Activated effector memory CD4-positive, alpha-beta T cell treated with Interleukin-2 at 50 U/mL for 16 hours (primary cell): ENCODE results near the gene CALML4.
"Not testable (repeated sequence)": the region's sequence is repeated elsewhere in the genome, so short reads cannot be mapped to it uniquely, and the experiment has no call there.

Experiments
- DNase-seq: peaks from one replicate; pipeline ENCODE4 v3.0.0-alpha.2; 2020

Gene CALML4

DNA sequence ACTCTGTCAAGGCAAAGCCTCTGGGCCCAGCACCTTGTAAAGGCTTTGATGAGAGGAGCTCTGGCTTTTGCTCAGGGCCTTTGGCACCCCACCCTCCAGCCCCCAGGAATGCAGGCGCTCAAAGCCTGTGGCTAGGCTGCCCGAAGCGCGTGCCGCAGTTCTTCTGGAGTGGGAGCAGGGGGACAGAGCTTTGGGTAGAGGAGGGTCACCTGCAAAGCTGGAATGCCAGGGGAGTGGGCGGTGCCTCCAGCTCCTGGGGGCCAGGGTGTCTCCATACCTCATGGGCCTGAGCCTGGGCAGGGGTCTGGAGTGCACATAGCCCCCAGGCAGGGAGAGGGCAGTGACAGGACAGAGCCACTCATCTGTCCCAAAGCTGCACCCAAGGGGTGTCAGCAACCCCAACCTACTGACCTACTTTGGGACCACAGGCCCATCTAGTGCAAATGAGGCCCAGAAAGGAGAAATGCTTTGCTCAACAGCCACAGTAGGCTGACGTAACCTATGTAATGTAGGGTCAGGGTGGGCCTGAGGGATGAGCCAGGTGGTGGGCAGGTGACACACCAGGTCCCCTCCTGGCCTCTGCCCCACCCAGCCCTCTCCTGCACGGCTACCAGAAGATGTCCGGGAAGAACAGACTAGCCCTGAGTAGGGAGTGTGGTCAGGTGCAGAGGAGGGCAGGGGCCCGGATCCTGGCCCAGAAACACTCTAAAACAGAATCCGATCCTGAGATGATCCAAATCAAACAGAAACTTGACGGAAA, 2.2 kb upstream of the CALML4 start:
- no peak for DNase-seq

DNA sequence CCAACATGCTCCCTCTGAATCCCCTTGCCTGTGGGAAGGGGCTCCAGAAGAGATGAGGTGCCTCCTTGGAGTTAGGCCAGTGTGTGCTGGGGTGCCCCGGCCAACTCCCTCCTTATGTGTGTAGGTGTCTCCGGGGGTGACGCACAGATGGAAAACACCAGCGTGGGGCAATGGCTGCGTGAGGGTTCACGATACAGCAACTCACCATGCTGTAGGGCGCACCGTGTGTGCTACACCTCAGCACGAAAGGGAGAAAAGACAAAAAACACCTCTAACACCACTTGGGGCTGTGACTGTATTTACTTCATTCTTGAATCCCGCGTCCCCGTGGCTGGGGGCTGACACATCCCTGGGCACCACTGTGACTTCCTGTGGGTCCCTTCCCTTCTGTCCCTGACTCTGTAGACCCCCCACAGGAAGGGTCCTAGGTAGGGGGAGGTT, 1.6 kb upstream of the CALML4 start:
- DNase-seq: no peak

DNA sequence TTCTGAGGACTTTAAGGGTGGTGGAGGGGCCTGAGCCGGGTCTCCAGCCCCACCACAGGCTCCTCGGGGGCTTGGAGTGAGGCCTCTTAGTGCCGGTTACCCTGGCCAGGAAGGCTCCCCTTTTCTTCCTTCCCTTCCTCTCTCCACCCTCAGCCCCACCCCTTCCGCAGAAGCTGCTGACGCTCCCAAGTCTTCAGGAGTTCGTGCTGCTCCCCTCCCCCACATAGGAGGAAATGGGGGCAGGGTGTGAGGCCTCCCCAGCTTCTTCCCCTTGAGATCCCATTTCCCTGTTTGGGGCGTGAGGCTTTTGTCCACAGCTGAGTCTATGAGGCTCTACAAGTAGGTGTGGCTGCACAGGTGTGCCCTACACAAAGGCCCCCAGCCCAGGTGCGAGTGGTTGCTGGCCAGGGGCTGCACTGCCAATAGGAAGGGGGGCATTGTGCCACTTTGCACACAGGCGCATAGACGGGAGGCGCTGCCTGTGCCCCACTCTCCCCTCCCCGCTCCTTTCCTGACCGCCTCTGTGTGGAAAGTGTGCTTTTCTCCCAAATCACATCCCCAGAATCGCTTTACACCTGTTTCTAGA, 915 bp upstream of the CALML4 start:
- no peak for DNase-seq

DNA sequence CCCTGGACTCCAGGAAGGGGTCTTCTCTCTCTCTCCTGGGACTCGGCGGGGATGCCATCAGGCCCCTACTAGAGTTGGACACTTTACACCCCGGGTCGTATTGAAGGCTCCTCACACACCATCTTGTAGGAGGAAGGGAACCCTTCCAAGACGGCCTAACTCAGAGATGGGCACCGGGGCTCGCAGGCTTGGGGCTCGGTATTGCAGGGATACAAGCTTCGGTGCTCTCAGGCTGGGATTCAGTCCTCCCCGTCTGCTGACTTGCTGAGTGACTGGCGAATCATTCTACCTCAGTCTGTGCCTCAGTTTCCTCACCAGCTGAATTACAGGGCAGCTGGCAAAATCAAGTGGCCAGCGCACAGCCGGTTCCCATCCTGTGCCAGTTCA, 419 bp upstream of the CALML4 start:
- no peak for DNase-seq

DNA sequence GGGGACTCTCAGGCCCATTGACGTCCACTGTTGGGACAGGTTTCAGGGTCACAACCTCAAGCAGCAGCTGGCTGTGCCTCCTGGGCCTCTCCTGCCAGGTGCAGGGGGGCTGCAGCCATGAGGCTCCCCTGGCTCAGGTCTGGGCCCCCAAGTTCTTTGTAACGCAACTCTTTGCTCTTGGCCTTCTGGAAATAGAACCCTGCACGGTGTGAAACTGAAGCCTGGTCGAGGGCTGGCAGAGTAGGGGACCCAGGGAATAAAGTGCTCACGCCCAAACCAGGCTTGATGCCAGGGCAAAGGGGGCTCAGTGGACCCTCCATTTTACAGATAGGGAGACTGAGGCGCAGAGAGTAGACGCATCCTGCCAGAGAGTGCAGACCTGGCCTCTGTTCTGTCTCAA, 771 bp downstream of the CALML4 start:
- no peak for DNase-seq

DNA sequence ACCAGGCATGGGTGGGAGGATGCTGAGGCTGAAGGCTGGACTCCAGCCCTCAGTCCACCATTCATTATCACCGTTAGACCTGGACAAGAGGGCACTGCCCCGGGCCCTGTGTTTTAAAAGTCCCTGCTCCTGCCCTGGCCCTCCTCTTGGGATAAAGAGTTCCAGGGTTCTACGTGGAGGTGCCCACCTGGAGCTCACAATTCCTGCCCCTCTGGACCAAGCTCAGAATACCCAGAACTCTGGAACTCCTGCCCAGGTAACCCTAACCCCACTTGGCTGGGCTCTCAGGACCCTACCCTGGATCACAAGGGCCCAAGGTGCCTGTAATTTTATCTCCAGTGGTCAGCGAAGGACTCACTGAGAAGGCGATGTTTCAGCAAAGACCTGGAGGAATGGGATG, 1.2 kb downstream of the CALML4 start:
- no peak for DNase-seq

DNA sequence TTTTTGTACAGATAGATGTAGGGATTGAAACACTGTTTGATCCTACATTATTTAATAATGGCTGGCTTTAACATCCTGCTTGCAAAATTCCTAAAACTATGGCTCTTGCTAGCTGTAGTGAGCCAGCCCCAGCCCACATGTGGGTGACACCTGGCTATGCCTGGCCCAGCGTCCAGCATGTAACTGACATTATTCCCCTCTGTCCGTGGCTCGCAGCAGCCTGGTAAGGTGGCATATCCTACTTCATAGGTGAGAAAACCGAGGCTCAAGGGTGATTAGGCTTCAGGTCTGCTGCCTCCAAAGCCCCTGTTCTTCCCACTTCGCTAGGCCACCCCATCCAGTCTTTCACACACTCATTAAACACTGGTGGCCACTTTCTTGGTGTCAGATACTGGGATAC, 1.6 kb downstream of the CALML4 start:
- DNase-seq: no peak

DNA sequence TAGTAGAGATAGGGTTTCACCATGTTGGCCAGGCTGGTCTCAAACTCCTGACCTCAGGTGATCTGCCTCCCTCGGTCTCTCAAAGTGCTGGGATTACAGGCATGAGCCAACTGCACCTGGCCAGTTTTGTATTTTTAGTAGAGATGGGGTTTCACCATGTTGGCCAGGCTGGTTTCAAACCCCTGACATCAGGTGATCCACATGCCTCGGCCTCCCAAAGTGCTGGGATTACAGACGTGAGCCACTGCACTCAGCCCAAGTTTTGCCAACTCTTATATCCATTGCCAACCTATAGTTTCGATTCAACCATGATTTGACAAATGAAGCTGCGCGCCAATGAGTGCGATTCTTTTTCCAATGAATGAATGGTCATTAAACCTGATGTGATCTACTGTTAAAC, 2.1 kb downstream of the CALML4 start:
- not testable (repeated sequence) for DNase-seq

DNA sequence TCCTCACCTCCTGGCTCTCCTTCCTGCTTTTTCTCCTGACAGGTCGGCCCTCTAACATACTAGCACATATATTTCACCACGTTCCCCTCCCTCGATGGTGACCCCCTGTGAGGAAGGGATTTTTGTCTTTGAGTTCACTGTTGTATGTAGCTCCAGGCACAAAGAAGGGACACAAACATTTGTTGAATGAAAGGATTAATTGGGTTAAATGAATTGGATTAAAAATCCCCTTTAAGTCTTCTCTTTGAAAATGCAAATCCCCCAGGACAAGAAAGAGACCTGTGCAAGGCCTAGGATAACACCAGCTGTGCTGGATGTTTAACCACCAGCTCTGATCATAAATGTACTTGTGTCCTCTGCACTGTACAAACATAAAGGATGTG, 3.3 kb downstream of the CALML4 start:
- no peak for DNase-seq

DNA sequence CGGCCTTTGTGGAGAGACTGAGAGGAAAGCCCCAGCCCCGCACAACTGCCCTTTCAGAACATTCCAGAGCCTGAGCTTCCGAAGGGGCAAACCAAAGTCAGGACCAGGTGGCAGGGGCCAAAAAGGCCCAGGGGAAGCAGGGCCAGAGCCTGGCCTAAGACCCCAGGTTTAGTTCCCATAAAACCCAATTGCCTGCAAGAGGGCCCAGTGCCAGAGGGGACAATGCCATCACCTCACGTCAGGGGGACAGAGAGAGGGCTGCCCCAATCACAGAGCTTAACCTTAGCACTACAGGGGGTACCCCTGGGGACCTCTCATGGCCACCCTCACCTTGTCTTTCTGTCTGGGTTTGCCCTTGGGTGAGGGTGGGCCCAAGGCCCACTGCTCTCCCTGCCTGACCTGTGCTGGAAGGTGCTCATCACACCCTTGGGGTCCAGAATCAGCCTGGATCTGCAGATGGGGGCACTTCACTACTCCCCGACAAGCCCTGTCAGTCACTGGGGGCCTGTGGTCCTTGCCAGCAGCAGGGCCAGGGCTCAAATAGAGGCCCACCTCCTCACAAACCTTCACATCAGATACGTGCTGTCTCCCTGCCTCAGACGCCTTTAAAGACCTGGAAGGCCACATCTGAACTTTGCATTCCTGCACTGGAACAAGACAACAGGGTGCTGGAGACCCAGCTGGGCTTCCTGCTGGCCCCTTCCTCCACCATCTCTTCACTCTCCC, 3.8 kb downstream of the CALML4 start:
- no peak for DNase-seq

DNA sequence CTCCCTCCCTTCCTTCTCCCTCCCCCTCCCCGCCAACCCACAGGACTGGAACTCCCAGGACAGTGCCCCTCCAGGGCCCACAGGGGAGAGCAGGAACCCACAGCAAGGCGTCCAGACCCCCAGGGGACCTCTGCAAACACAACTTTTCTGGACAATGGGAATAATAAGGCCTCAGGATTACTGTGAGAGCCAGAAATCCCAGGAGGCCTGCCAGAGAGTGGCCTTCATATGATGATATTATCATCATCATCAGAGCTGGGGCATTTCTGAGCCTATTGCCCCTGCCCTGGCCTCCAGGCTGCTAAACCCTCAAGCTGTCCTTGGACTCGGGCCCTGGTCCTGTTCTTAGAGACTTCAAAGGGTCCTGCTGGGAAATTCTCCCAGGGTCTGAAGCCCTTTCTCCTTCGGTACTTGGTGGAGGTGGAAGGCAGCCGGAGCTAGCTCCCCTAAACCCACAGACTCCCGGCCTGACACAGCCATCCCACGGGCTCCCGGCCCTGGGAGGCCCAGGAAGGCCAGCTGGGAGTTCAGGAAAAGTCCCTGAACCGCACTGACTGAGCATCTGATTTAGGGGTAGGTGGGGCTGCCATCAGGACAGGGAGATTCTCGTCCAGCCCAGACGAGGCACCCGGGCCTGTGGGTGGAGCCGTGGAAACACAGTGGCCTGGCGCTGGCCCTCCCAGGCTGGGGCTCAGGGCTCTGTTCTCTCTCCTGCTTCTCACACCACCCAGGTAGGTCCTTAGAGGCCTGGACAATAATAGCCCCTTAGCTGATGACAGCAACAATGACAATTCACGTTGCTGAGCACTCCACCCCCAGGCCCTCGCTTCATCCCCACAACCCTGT, 4.9 kb downstream of the CALML4 start:
- no peak for DNase-seq

DNA sequence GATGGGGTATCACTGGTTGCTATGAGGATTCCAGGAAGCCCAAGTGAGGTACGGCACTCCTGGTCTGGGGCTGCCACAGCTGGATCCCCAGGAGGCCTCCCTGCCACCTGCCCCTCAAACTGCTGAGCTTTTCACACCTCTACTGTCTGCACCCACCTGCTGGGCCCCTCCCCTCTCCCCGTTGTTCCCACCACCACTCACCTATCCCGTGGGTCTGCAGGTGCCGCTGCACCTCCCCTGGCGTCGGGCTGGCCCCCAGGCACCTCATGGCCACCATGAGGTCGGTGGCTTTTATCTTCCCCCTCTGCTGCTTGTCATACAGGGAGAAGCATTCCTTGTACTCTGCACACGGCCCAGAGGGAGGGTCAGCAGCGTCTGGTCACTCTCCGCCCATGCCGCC, 5.8 kb downstream of the CALML4 start:
- DNase-seq: no peak

DNA sequence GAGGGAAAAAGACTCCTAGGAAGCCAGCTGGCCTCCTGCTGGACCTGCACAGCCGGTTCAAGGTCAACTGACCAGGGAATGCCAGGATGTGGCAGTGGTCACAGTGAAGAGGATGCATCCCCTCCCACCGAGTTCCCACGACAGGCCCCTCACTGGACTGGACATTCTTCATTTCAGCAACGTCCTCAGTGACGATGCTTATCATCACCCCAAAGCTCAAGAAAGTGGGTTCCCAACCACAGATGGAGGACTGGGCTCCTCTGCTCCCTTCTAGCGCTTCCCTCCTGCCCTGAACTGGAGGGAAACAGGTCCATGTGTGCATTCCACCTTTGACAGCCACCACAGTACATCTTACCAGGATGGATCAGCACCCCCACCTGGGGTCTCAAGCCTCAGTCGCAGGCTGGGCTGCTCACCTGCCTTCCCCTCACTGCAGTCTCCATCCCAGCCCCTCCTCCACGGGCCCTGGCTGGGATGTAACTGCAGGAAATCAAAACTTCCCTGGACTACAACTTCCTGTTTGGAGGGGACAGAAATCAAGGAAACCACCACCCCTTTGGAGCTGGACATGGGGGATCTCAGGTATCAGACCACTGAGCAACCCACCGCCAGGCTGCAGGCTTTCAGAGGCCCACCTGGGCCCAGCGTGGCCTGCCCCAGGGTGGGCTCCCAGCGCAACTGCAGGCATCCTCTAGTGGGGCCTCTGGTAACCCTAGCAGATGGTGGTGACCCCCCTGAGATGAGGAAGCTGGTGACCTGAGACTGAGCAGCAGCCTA, 7.3 kb downstream of the CALML4 start:
- no peak for DNase-seq

DNA sequence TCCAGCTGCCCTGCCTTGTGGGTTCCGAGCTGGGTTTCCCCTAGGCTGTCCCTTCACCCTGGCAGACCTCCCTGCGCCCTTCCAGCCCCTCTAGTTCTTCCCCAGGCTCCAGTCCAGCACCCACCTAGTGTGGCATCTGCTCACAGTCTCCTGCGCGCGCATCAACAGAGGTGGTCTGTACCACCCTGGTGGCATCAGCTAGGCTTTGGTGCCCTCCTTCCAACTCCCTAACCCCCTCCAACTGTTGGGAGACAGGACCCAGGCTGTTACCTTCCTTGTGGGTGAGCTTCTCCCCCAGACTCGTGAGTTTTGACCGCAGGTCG, 8.0 kb downstream of the CALML4 start:
- DNase-seq: no peak

DNA sequence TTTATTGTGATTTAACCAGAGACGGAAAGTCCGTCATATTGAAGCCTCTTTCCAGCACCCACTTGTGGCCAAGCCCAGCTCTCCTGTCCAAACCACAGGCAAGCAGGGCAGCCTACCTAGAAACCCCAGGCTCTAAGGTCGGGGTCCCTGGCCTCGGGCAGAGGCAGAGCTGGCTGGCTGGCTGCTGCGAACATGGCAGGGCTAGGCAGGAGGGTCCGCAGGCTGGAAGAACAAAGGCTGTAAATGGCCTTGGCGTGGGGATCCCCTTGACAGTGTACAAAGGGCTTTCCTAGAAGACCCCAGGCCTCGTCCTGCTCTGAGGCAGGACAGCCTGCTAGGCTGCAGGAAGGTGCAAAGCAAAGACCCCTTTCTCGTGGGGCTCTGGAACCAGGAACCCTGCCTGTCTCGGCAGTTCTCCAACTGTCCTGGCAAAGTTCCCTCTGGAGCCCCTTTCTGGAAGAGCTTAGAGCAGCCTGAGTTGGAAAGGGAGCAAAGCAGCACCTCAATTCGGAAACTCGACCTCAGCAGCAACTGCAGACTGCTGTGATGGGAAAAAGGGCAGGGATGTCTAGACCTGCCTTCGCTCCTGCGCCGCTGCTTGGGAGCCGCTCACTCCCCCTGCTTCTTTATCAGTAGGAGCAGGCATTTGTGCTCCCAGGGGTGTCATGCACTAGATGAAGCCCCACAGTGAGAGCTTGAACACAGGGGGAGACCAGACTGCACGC, 8.5 kb downstream of the CALML4 start:
- no peak for DNase-seq

DNA sequence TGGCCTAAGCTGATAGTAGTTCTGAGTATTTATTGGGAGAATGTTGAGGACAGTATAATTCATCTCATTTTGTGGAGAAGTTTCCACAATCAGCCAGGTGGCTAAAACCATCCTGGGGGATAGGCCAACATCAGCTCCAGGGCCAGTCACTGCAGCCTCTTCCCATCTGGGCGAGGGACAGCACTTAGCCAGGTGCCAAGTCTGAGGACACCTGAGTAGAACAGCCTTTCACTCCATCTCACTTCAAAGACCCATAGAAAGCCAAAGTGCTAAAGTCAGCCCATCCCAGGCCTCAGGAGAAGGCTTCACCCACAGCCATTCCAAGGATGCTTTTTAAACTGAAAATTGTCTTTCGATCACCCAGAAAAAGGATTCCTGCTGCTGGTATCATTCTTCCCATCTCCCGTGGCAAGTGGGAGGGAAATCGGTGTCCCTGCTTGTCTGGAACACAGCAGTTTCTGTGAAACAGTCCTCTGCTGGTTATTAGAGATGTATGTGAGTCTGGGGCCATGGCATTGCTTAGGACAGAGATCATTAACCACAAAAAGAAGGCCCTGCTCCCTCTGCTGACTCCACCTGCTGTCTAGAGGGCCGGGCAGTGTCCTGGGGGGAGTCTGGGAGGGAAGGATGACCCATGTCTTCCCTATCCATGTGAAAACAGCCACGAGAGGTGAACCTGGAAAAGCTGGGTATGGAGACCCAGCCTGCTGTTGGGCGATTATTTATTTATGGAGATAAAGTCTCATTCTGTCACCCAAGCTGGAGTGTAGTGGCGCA, 9.6 kb downstream of the CALML4 start:
- DNase-seq: no peak

DNA sequence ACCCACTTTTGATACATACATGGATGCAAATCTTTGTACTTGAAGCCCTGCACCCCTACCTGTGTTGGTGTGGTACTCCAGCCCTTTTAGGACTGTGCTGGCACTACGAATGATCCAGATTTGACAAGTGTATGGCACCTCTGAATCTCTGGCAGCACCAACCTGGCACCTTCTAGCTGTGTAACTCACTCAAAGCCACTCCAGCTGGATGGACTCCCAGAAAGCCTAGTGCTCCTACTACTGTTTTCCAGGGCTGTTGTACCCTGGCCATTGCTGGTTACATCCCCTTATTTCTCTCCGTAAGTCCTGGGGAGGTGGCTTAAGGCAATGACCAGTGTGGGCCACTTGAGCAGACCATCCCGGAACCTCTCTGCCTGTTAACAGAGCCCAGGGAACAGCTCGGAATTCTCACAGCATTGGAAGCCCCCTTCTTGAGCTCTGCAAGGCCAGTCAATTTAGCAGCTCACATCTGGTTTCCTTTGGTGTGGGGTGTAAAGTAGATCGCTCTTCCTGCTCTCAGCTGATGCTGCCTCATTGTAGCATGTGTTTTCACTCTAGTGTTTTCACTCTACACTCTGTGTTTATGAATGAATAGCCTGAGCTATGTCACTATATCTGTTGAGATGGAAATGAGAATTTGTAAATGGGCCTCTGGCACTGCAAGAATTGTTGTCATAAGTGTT, 12.2 kb downstream of the CALML4 start:
- no peak for DNase-seq

DNA sequence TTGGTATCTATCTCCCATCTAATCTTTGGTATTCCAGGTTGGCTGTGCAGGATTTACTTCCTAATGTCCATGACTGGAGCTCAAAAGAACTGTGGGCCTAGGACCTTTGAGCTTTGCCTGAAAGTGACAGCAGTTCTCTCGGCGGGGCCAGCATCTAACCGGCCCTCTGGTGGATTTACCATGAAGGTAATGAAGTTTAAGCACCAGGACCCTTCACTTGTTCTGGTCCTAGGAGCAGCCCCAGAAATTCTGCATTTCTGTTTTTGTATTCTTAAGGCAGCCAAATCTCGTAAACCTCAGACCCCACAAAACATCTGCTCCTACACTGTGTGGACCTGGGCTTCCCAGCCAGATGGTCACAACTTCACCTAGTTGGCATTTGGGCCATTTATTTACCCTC, 13.0 kb downstream of the CALML4 start:
- DNase-seq: no peak

DNA sequence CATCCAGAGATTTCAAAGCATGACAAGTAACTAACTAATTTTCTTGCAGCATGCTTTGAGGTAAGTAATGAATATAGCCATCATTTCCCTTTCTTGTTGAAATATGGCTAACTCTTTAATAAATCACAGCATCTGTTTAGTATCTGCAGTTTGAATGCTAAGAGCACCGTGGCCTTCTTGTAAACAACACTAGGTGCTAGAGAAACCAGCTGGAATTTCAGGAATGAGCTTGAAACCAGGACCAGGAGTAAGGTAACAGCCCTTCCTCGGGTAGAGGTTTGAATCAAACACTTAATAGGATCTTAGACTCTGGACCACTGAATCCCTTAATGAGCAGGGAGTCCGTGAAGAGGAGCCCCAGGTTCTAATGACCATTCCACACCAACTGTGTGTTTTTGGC, 13.6 kb downstream of the CALML4 start:
- no peak for DNase-seq

DNA sequence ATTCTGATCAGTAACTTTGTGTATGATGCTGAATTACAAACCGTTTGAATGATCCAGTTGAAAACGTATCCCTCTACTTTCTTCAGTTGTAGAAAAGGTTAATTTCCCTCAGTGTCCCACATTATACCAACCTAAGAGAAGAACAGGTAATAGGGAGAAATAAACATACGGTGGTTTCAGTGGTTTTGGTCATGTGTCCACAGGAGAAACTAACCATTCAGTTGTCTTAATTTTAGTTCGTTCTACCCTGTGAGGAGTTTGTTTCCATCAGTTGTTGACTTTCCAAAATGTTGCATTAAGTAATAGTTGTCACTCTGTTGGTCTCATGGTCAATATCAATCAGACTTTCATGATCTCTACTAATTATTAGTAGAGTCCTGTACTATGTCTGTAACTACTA, 15.1 kb downstream of the CALML4 start:
- DNase-seq: no peak

DNA sequence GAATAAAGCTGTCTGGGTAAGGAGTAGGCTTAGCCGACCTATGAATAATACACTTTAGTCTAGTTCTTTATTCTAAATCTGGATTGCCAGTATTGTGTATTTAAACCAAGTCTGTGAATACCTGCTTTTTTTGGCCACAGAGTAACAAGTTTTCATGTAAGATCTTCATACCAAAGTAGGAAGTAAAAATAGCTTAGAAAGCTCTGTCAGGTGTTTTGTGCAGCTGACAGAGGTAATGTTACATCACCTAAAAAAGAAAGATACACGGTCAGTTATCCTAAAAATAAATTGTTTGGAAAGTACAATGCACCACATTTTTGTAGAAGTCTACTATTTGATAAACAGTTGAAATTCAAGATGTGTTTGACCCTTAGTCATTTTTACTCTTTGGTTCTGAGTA, 16.5 kb downstream of the CALML4 start:
- DNase-seq: no peak
